Hepatocyte (in vitro differentiated cells): ENCODE measurements around the gene WHRN. TPM values are rescaled to one million over a fixed set of nuclear protein-coding genes. Genes with fewer than 3 reads are reported as not detected.

Experiments used
- DNase-seq: peaks from one replicate; pipeline ENCODE4 v3.0.0-alpha.2; 2016; ENCODE audit warnings: low spot score
- H2AFZ ChIP-seq: fragments of 200-600 bp; sonication (generic); 2 replicates; pipeline ENCODE4 v1.6.0; 2016; ENCODE audit warnings: antibody characterized with exemption, mild to moderate bottlenecking
- H3K27ac ChIP-seq: fragments of 200-600 bp; sonication (generic); 2 replicates; pipeline ENCODE4 v1.5.1; 2016; ENCODE audit warnings: mild to moderate bottlenecking
- H3K27me3 ChIP-seq: fragments of 200-600 bp; sonication (generic); 2 replicates; pipeline ENCODE4 v1.6.1; 2016
- H3K36me3 ChIP-seq: fragments of 200-600 bp; sonication (generic); replicated peaks from 2 replicates; pipeline ENCODE4 v1.5.1; 2016; ENCODE audit warnings: low read depth; ENCODE audit not compliant: insufficient read depth
- H3K4me1 ChIP-seq: fragments of 200-600 bp; sonication (generic); 2 replicates; pipeline ENCODE4 v1.5.1; 2016; ENCODE audit warnings: mild to moderate bottlenecking, moderate library complexity; ENCODE audit not compliant: insufficient read depth
- H3K4me2 ChIP-seq: fragments of 200-600 bp; sonication (generic); 2 replicates; pipeline ENCODE4 v1.6.0; 2016
- H3K4me3 ChIP-seq: fragments of 200-600 bp; sonication (generic); 2 replicates; pipeline ENCODE4 v1.5.1; 2016; ENCODE audit warnings: mild to moderate bottlenecking
- H3K79me2 ChIP-seq: fragments of 200-600 bp; sonication (generic); 2 replicates; pipeline ENCODE4 v1.6.0; 2017; ENCODE audit warnings: mild to moderate bottlenecking
- H3K9me2 ChIP-seq: fragments of 200-600 bp; sonication (generic); replicated peaks from 2 replicates; pipeline ENCODE4 v1.6.0; 2017; ENCODE audit warnings: mild to moderate bottlenecking; ENCODE audit not compliant: insufficient read depth
- H3K9me3 ChIP-seq: fragments of 200-600 bp; sonication (generic); 2 replicates; pipeline ENCODE4 v1.5.1; 2016; ENCODE audit warnings: low read depth, mild to moderate bottlenecking
- H4K20me1 ChIP-seq: fragments of 200-600 bp; sonication (generic); 2 replicates; pipeline ENCODE4 v1.6.0; 2016; ENCODE audit warnings: mild to moderate bottlenecking; ENCODE audit not compliant: insufficient read depth, poor library complexity, severe bottlenecking
- CTCF ChIP-seq: fragments of 200-600 bp; sonication (generic); IDR thresholded peaks from 2 replicates; pipeline ENCODE4 v1.5.1; 2016; ENCODE audit warnings: antibody characterized with exemption, mild to moderate bottlenecking; ENCODE audit not compliant: poor library complexity
- EZH2 ChIP-seq: fragments of 200-600 bp; sonication (generic); IDR thresholded peaks from 2 replicates; pipeline ENCODE4 v1.6.1; 2016; ENCODE audit warnings: antibody characterized with exemption, mild to moderate bottlenecking, borderline replicate concordance
- EZH2phosphoT487 ChIP-seq: fragments of 200-600 bp; sonication (generic); IDR thresholded peaks from one replicate; pipeline ENCODE4 v1.6.1; 2018; ENCODE audit warnings: antibody characterized with exemption, mild to moderate bottlenecking, low read depth, moderate library complexity; ENCODE audit not compliant: unreplicated experiment, severe bottlenecking
- WGBS: methylation state at CpG from one replicate; pipeline ENCODE4 v1.1.6; 2016; ENCODE audit warnings: low lambda C conversion rate; ENCODE audit errors: missing lambda C conversion rate; 5-methylcytosine and 5-hydroxymethylcytosine counted together
- polyA plus RNA-seq: library from polyadenylated mRNA; unstranded; fragments of >200 nt; fragmentation: Nextera tagmentation; extraction: Ambion mirVana; gene quantifications from 2 replicates; pipeline ENCODE4 v1.2.1, GENCODE V29; 2016
- total RNA-seq: library from RNA; depleted of rRNA; stranded (reverse); fragments of >200 nt; gene quantifications from 2 replicates; pipeline ENCODE4 v1.2.3, GENCODE V29; 2014

Gene WHRN
- total and polyA plus RNA-seq, 2 experiments from 2014 or later, result 3.2 to 6.6 TPM

DNA sequence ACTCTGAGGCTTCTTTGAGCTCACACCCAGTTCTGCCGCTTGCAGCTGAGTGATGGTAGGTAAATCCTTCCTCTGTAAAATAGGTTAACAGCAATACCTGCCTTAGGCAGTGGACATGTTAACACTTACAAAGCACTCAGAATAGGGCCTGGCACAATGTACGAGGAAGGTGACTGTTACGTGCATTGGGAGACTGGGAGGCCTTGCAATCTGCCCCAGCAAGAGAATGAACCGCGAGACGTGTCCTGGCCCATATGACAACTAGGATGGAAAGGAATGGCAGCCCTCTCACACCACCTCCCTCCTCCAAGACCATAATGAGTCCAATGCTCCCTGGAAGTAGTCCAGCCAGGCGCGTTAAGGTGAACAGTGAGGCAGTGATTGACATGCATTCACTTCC is 94.4 kb downstream of the WHRN start:
- Histone ChIP-seq H3K9me3 (no peaks in the 10 kb centered on the region), H3K27ac (no peak overlapping the region), H3K4me3 (no peak overlapping the region), H4K20me1 (no peaks in the 10 kb centered on the region), H3K9me2 (no peaks in the 10 kb centered on the region), H3K4me1 (peaks cover 2% of the 10 kb centered on the region), H3K36me3 (no peaks in the 10 kb centered on the region), H2AFZ (no peak overlapping the region), H3K4me2 (no peak overlapping the region), H3K27me3 (no peaks in the 10 kb centered on the region), H3K79me2 (no peaks in the 10 kb centered on the region)
- 86% methylated on average over 8 of the region's 8 CpGs for WGBS
- TF ChIP-seq EZH2 (no peak), EZH2phosphoT487 (no peak), CTCF (no peak)
- DNase-seq, result no peak

GRCh38 chr9:114409842-114410241 is 95.4 kb downstream of the WHRN start:
- TF ChIP-seq EZH2 (no peak), CTCF (no peak), EZH2phosphoT487 (no peak)
- Histone ChIP-seq H3K4me2 (no peak overlapping the region), H3K27ac (no peak overlapping the region), H3K4me3 (no peak overlapping the region), H3K9me2 (no peaks in the 10 kb centered on the region), H3K4me1 (peaks cover 2% of the 10 kb centered on the region), H3K9me3 (no peaks in the 10 kb centered on the region), H3K36me3 (no peaks in the 10 kb centered on the region), H2AFZ (no peak overlapping the region), H3K27me3 (no peaks in the 10 kb centered on the region), H4K20me1 (no peaks in the 10 kb centered on the region), H3K79me2 (no peaks in the 10 kb centered on the region)
- DNase-seq, result no peak
- WGBS, result 93% methylated on average over 5 of the region's 5 CpGs

GRCh38 chr9:114409103-114409780 is 96.0 kb downstream of the WHRN start:
- no peaks in the 10 kb centered on the region for H3K9me2 ChIP-seq
- H3K36me3 ChIP-seq, result no peaks in the 10 kb centered on the region
- no peak for DNase-seq
- 64% methylated on average over 11 of the region's 11 CpGs for WGBS
- no peaks in the 10 kb centered on the region for H3K9me3 ChIP-seq
- H3K4me2 ChIP-seq, result no peak overlapping the region
- no peak overlapping the region for H3K4me3 ChIP-seq
- H3K79me2 ChIP-seq, result no peaks in the 10 kb centered on the region
- no peaks in the 10 kb centered on the region for H3K27me3 ChIP-seq
- H3K27ac ChIP-seq, result no peak overlapping the region
- peaks cover 2% of the 10 kb centered on the region for H3K4me1 ChIP-seq
- TF ChIP-seq EZH2phosphoT487 (no peak), CTCF (no peak), EZH2 (no peak)
- no peak overlapping the region for H2AFZ ChIP-seq
- no peaks in the 10 kb centered on the region for H4K20me1 ChIP-seq

- no peaks in the 10 kb centered on the region for H3K36me3 ChIP-seq
- H4K20me1 ChIP-seq, result no peaks in the 10 kb centered on the region
- H3K9me3 ChIP-seq, result no peaks in the 10 kb centered on the region
- no peak overlapping the region for H2AFZ ChIP-seq
- H3K9me2 ChIP-seq, result no peaks in the 10 kb centered on the region
- WGBS, result 86% methylated on average over 7 of the region's 7 CpGs
- peaks cover 2% of the 10 kb centered on the region for H3K4me1 ChIP-seq
- H3K27me3 ChIP-seq, result no peaks in the 10 kb centered on the region
- H3K27ac ChIP-seq, result no peak overlapping the region
- no peak overlapping the region for H3K4me3 ChIP-seq
- H3K4me2 ChIP-seq, result no peak overlapping the region
- TF ChIP-seq EZH2, result no peak
- no peaks in the 10 kb centered on the region for H3K79me2 ChIP-seq
- no peak for DNase-seq
Observed at GRCh38 chr9:114408645-114409044, 96.6 kb downstream of the WHRN start.
